Measurements from ENCODE around the gene NES.
A peak's percentile ranks its signal among the peaks of the same experiment; 100 is the strongest.

NES gene

GRCh38 chr1:156681196-156681960, 4.2 kb upstream of the NES start:
- no peak for DNase-seq (ENCODE audit: low spot score)

GRCh38 chr1:156680056-156680455, 2.8 kb upstream of the NES start:
- no peak for DNase-seq (ENCODE audit: low spot score)

- peak; percentile 81 for DNase-seq (ENCODE audit: low spot score)
Measured at GRCh38 chr1:156677616-156678596, 699 bp upstream of the NES start.

- no peak for DNase-seq (ENCODE audit: low spot score)
Measured at GRCh38 chr1:156676114-156676819, 940 bp downstream of the NES start.

- DNase-seq (ENCODE audit: low spot score): no peak
Measured at GRCh38 chr1:156675210-156676113, 1.7 kb downstream of the NES start.

GRCh38 chr1:156673387-156674121, 3.7 kb downstream of the NES start:
- DNase-seq (ENCODE audit: low spot score): no peak

- no peak for DNase-seq (ENCODE audit: low spot score)
Measured at GRCh38 chr1:156671804-156672203, 5.4 kb downstream of the NES start.

- DNase-seq (ENCODE audit: low spot score): no peak
Measured at GRCh38 chr1:156670791-156671190, 6.4 kb downstream of the NES start.

- no peak for DNase-seq (ENCODE audit: low spot score)
Measured at GRCh38 chr1:156670359-156670758, 6.8 kb downstream of the NES start.

- no peak for DNase-seq (ENCODE audit: low spot score)
Measured at GRCh38 chr1:156669794-156670193, 7.4 kb downstream of the NES start.

GRCh38 chr1:156668801-156669637, 8.2 kb downstream of the NES start:
- DNase-seq (ENCODE audit: low spot score): no peak

- DNase-seq (ENCODE audit: low spot score): no peak
Measured at GRCh38 chr1:156667968-156668709, 9.1 kb downstream of the NES start.

- no peak for DNase-seq (ENCODE audit: low spot score)
Measured at GRCh38 chr1:156667610-156667967, 9.6 kb downstream of the NES start.

- no peak for DNase-seq (ENCODE audit: low spot score)
Measured at GRCh38 chr1:156666862-156667609, 10.2 kb downstream of the NES start.

GRCh38 chr1:156665539-156665938, 11.7 kb downstream of the NES start:
- no peak for DNase-seq (ENCODE audit: low spot score)

- DNase-seq (ENCODE audit: low spot score): no peak
Measured at GRCh38 chr1:156664767-156665411, 12.3 kb downstream of the NES start.

- peak; percentile 57 for DNase-seq (ENCODE audit: low spot score)
Measured at GRCh38 chr1:156664046-156664766, 13.0 kb downstream of the NES start.

All from GM03348 (cell line).